Raji (cell line): ENCODE measurements around the gene POLA1.

Experiments used
- POLR2A ChIP-seq: IDR thresholded peaks from 2 replicates; pipeline ENCODE4 v1.6.1; 2011; ENCODE audit warnings: low read depth, low read length, control low read depth; ENCODE audit not compliant: insufficient read depth

The POLA1 gene

GRCh38 chrX:24876530-24877287 lies 183.0 kb downstream of the POLA1 start:
- TF ChIP-seq POLR2A = no peak

- no peak for TF ChIP-seq POLR2A
Measured at GRCh38 chrX:24877288-24877664, 183.6 kb downstream of the POLA1 start.

GRCh38 chrX:24877854-24878650 lies 184.3 kb downstream of the POLA1 start:
- no peak for TF ChIP-seq POLR2A

GRCh38 chrX:24879679-24880078 lies 186.0 kb downstream of the POLA1 start:
- TF ChIP-seq POLR2A = no peak

GRCh38 chrX:24886916-24887315 lies 193.2 kb downstream of the POLA1 start:
- no peak for TF ChIP-seq POLR2A

- no peak for TF ChIP-seq POLR2A
Measured at GRCh38 chrX:24890677-24891076, 197.0 kb downstream of the POLA1 start.

- no peak for TF ChIP-seq POLR2A
Measured at GRCh38 chrX:24899391-24899790, 205.7 kb downstream of the POLA1 start.

GRCh38 chrX:24900234-24900633 lies 206.5 kb downstream of the POLA1 start:
- TF ChIP-seq POLR2A = no peak

GRCh38 chrX:24902806-24903205 lies 209.1 kb downstream of the POLA1 start:
- no peak for TF ChIP-seq POLR2A

- no peak for TF ChIP-seq POLR2A
Measured at GRCh38 chrX:24918715-24919114, 225.0 kb downstream of the POLA1 start.

- no peak for TF ChIP-seq POLR2A
Measured at GRCh38 chrX:24920769-24921168, 227.1 kb downstream of the POLA1 start.

GRCh38 chrX:24925430-24925829 lies 231.7 kb downstream of the POLA1 start:
- no peak for TF ChIP-seq POLR2A

GRCh38 chrX:24927372-24927771 lies 233.7 kb downstream of the POLA1 start:
- no peak for TF ChIP-seq POLR2A

- no peak for TF ChIP-seq POLR2A
Measured at GRCh38 chrX:24928114-24928513, 234.4 kb downstream of the POLA1 start.

GRCh38 chrX:24934279-24934678 lies 240.6 kb downstream of the POLA1 start:
- TF ChIP-seq POLR2A = no peak

GRCh38 chrX:24945009-24945408 lies 251.3 kb downstream of the POLA1 start:
- no peak for TF ChIP-seq POLR2A
